Stimulated activated CD8-positive, alpha-beta memory T cell treated with anti-CD3 and anti-CD28 coated beads, Interleukin-12 subunit alpha, Interleukin-12 subunit beta, amount 100 ng/mL, for 24 hours (primary cell): ENCODE measurements around the gene STAC.
"Not testable (repeated sequence)": the region's sequence is repeated elsewhere in the genome, so short reads cannot be mapped to it uniquely, and the experiment has no call there.

ENCODE experiments used
- DNase-seq: peaks from one replicate; pipeline ENCODE4 v3.0.0-alpha.2; 2020; ENCODE audit errors: extremely low read depth

The STAC gene

DNA sequence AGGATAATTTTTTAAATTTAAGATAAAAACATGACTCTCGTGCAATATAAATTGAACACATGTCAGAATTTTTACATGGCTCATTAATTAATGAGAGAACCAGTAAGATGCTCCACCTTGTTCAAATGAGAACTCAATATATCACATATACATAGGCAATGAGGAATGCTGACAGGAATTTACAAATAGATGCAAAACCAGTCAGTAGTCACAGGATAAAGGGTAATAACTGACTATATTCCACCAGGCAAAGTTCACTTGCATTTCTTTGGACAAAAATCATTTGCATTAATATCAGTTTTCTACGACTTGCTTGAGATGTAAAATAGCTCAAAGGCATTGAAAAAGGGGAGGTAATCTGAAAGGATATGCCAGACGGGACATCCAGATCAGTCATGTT lies 139.4 kb downstream of the STAC start:
- no peak for DNase-seq

DNA sequence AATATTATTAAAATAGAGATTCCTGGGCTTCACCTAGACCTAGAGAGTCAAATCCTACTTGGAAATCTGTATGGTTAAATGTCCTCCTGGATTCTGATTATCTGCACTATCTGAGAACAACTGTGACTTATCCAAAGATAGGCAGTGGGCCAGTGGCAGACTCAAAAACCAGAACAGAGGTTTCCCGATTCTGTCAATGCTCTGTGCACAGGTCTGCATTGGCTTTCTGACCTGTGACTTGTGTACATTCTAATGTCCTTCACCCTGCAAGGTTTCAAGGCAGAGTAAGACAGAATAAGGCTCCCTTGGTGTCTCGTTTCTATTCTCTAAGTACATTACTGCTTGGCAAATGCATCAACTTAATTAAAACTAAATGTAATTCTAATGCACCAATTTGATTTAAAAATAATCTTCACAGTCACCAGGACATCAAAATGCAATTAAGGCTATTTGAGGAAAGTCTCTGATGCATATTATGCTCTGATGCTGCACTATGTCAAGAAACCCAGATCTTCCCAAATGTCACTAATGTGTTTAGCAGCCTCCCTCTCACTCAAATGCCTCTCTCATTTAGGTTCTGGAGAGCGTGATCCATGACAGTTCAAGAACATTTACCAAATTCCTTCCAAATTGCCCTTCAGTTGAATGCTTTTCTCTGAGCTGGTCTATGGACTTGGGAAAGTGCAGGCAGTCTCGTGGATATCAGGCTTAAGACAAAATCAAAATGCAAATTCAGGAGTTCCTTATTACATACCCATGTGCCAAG lies 140.1 kb downstream of the STAC start:
- no peak for DNase-seq

DNA sequence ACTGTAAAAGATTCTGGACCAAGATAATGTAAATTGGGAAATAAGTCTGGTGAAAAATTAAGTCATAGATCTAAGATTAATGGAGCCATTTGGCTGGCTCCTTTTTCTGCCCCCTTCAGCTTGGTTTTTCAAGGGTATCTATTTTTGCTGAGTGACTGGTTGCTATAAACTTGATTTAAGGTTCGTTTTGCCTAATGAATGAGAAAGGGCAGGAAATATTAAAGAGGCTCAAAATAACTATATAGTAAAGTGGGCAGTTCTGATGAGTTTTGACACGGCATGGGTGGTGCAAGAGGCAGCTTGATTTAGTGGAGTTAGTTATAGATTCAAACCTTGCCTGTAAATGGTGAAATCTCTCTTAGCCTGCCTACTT lies 140.7 kb downstream of the STAC start:
- DNase-seq, result no peak

DNA sequence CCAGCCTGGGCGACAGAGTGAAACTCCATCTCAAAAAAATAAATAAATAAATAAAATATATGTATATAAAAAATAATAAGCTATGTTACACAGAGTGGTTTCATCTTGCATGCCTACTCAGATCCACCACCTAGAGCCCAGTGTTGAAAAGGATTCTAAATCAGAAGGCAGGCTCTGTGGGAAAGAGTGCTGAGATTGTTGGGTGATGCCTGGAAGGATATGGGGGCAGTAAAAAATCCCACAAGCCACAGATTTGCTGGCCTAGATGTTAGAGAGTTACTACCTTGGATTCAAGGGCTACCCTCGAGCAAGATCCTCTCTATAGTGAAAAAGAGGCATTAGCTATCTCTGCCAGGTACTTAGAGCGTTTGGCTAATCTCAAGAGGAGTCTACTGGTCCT lies 144.3 kb downstream of the STAC start:
- no peak for DNase-seq

DNA sequence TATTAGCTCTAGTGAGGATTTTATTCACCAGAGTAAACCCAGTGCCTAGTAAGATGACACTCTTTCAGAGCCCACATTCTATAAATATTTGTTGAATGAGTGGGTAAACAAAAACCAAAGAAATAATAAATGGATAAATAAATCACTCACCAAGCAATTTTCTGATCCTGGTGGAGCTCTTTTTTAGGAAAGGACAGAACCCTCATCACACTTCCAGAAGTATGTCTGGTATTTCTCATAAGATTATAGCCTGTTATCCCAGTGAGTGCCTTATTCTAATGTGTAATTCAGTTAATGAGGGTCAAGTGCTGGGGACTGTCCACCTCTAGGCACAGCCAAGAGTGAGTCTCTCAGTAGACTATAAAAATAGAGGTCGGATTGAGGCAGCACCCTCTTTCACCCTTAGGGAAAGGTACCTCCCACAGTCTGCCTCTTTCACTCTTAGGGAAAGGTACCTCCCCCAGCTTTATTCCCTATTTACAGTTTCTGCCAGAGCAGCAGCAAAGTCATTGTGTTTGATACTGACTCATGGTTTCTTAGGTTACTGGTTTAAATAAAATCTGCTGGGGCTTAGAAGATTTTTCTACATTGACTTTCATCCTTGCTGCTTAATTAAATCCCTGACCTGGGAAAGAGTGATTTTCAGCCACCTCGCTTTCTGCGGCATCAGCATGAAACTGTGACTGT lies 145.0 kb downstream of the STAC start:
- DNase-seq, result no peak

DNA sequence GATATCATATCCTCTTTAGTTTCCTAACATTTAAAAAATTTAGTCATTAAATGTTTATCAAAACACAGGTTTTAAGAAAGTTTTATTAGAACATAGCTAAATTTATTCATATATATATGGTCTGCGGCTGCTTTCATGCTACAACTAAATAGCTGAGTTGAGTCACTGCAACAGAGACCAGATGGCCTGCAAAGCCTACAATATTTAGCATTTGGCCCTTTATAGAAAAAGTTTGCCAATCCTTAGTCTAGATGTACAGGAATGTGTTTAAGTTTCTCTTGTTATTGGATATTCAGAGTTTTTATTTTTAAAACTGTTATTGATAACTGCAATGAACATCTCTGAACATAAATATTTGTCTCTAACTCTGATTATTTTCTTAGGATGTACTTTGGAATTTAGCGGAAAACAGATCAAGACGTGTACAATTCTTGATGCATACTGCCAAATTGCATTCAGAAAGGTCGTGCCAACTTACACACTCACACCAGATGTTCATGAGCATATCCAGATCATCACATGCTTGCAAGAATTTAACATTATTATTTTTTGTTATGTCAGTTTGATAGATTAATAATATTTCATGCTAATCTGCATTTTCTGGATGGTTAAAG lies 157.9 kb downstream of the STAC start:
- no peak for DNase-seq

DNA sequence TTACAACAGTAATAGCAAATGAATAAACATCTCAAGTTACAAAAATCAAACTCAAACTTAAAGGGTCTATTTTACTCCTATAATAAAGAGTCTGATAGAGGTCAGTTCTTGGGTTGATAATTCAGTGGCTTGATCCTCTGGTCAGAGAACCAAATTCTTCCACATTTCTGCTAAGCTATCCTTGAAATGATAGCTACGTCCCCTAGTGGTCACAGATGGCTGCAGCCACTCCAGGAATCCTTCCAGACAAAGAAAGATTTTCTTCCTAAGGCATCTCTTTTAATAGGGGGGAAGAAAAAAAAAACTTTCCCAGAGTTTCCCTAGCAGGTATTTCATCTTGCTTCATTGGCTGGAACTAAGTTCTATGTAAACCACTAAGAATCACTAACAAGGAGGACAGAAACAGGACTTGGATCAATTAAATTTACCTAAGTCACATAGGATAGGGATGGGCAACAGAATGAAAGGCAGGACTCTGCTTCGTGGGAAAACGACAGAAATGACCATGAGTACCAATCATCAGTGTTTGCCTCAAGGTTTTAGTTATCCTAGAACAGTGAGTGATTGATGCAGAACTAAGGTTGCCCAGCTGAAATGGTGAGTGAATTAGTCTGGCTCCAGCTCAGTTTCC lies 160.7 kb downstream of the STAC start:
- DNase-seq, result no peak

DNA sequence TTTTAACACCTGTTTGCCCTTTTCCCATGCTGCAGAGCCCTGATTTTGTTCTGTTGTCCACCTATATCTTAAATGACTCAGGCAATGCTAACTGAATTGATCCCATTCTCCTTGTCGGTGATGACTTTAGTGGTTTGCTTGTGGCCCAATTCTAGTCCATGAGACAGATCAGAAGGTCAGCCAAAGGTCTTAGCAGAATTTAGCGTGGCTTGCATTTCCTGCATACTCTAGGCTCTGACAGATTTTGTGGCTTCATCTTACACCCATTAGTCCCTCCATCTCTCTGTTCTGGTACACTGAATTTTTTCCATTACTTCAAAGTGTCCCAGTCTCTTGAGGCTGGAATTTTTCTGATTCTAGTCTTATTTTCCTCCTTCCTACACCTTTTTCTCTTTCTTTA lies 161.9 kb downstream of the STAC start:
- DNase-seq, result no peak

DNA sequence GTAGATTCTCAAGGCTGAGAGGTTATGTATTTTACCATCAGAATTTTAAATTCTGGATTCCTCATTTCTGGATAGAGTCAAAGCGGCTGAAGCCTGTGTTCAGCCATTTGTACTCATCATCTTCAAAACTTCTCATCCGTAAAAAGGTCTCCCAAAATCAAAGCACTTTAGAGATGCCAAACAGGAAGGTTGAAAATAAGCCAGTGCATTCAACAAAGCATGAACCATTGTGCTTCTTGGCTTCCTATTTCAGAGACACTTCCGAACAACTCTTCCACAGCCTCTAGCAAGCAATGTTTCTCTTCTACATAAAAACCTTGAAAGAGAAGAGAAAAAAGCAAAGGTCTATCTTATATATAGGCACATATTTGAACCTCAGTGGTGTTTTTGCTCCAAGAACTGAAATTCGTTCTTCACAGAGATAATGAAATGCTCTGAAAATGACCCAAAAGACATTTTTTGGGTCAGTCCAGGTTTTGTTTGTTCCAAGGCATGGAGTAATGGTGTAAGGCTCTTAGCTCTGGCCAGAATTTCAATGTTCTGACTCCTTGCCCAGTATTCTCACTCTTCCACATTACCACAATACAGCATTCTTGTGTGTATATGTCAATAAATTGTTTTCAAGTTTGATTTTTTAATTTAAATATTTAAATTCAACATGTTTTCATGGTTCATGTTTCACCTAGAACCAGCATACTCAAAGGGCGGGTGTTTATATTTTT lies 163.1 kb downstream of the STAC start:
- no peak for DNase-seq

DNA sequence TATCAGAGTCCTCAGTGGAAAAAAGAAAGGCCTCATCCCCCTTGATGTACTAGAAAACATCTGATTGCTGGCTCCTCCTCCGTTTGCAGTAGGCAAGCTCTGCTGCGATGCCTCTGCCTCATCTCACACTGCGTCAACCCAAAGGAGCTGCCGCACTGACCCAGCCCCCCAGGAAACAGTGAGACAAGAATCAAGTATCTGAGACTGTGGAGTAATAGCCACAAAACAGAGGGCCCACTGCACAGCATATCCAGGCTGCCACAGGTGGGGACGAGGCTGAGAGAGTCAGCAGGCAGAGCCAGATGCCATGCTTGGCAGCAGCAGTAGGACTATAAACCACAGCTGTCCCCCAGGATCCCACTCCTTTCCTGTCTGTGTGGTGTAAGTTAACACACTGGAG lies 165.9 kb downstream of the STAC start:
- DNase-seq, result no peak

DNA sequence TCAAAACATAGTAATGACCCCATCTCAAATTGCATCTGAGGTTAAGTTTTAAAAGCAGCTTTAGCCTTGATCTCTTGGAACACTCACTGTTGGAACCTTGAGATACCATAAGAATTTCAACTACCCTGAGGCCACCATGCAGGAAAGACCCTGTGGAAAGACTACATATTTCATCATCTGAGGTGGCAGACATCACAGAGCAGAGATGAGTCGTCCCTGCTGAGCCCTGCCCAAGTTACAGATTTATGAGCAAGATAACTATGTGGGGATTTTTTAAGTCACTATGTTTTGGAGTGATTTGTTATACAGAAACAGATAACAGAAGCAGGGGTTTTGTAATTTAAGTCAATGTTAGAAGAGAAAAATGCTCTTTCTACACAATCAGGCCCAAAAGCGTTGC lies 168.4 kb downstream of the STAC start:
- no peak for DNase-seq

DNA sequence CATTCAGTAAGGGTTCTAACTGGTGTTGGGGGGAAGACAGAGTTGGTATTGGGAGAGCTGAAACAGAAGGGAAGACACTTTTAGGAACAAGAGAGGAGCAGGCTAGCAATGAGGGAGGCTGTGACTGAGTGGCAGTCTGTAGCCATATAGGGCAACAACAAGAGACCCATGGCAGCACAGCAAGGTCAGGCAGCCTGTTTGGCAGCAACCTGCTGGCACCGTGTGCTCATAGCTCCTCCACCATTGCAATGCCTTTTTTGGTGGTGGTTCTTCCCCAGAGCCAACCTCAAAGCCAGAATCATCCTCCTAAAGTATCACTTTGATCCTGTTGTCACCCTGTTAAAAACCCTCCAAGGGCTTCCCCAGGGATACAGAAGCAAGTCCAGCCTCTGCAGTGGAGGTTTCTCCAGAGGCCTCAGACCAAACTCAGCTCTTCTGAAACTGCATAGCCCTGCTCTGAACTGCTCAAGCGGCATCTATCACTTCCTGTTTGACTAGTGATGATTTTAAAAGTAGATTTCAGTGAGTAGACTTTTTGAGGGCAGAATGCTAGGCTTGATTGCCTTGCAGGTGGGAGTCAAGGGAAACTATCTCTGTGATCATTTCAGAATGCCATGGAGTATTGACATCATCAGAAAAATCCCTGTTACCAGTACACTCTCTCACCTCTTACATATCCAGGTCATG lies 176.9 kb downstream of the STAC start:
- DNase-seq, result no peak

DNA sequence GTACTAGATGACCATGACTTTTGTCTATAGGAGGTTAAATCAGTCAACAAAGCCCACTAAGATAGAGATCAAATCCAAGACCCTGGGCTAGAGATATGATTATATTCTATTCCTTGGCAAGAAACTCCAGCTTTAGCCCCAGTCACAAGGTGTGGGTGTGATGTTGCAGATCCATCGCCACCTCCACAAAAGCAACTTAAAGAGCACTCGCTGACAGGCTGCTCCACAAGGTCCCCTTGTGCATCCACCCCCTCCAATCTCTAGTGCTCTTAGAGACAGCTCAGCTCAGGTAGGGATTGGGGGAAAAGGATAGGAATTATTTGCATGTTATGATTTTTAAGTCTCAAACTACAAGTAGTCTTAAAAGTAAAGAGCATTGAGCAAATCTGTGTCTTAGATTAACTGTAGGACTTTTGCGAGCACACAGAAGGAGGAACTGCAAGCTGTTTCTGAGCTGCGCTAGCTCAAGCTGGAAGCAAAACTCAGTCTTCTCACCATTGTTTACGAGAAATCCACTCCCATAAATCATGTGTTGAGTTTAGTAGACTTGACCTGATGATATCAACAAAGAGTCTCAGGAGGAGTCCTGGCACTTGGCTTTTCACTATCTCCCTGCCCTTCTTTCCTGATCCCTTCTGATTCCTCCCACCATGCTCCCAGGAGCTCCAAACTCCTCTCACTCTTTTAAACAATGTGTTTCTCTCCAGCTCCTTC lies 177.6 kb downstream of the STAC start:
- DNase-seq, result no peak

DNA sequence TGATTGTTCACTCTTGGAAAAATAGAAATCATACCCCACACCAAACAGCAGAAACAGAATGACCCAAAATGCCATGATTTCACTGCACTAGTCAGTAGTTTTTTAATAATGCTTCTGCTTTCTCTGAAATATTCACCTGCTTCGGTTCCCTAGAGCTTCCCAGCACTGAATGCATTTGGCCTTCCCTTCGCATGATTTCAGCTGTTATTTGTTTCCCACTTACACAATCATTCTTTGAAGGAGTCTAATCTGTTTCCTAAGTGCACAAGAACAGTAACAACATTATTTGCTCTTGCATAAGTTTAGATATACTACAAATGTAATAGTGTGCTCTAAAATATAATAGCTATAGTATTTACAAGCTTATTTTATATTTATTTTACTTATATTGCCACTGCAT lies 178.7 kb downstream of the STAC start:
- no peak for DNase-seq

DNA sequence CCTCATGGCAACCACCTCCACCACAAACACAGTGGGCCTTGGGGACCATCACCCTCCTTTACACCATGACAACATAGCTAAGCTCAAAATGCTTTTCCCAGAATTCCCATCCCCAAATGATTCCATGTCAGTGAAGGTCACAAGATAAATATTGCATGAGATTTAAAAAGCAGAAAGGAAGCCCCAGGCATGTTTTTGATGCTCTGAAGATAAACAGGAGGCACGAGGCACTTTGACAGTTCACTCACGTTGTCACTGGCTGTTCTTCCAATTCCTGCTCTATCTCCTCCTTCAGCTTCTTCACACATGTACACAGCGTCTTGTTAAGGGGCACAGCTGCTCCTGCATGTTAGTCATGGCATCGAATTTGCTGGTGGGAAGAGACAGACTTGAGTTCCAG lies 180.4 kb downstream of the STAC start:
- no peak for DNase-seq

DNA sequence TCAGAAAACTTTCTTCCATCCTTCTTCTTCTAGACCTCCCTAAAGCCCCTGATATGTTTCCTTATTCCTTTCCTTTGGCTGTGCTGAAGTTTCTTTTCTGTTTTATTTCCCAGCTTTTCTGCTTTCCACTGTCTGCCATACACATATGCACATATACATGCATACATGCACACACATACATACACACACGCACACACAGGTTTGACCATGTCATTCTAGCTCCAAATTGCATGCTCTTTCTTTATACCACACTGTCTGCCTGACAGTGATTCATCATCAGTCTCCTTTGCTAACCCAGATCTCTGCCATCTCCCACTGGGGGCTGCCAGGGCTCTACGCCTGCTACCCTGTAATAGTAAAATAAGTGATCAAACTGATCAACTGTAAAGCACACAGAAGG lies 181.3 kb downstream of the STAC start:
- no peak for DNase-seq

DNA sequence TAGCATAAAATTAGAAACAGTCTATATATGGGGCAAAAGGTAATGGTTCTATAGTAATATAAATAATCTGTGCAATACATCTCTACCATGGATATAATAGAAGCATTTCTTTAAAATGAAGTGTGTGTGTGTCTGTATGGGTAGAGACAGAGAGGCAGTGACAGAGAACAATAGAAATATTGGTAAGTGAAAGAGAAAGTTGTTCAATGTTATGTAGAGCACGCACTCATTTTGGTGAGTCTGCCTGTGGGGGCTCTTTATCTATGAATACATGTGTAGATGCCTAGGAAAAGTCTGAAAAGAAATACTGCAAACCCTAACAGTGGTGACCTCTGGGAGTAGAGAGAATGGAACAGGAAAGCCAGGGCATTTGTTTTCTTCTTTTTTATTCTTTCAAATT lies 182.6 kb downstream of the STAC start:
- DNase-seq, result no peak

DNA sequence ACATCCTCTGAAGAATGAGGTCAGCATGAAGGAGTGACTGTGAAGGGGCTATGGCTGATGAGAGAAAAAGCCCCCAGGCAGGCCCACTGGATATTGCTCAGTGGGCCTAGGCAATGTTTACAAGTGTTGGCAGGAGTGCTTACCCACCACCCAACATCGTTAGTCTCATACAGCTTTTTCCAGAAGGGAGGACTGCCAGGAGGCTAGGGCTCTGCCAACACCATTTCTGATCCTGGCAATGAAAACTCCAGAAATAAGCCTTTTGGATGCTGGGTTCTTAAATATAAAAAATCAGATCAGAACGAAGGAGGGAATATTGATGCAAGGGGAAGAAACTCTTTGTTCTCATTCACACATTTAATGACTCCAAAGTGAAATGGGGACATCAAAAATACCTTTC lies 194.9 kb downstream of the STAC start:
- DNase-seq, result no peak

DNA sequence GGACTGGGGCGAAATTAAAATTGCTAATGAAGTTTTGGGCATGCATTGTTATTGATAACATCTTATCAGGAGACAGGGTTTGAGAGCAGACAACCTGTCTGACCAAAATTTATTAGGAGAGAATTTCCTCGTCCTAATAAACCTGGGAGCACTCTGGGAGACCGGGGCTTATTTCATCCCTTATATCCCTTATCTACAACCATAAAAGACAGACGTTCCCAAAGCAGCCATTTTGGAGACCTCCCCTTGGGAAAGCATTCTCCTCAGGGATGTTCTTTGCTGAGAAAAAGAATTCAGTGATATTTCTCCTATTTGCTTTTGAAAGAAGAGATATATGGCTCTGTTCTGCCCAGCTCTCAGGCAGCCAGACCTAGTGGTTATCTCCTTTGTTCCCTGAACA lies 198.1 kb downstream of the STAC start:
- DNase-seq, result not testable (repeated sequence)

DNA sequence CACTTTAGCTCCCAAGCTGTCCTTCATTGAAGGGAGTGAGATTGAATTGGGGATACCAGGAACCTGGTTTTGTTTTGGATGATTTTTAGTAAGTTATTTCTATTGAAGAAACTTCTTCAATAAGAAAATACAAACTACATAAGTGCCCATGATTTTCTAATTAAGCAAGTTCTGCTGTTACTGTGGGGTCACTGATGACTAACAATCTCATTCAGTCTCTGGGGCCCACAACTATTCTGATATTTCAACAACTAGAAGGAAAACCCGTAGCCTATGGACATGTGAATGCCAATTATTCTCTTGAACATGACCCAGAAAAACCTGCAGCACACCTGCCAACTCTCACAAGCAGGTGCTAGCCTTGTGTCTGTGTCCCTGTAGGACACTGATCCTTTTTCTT lies 199.4 kb downstream of the STAC start:
- no peak for DNase-seq

DNA sequence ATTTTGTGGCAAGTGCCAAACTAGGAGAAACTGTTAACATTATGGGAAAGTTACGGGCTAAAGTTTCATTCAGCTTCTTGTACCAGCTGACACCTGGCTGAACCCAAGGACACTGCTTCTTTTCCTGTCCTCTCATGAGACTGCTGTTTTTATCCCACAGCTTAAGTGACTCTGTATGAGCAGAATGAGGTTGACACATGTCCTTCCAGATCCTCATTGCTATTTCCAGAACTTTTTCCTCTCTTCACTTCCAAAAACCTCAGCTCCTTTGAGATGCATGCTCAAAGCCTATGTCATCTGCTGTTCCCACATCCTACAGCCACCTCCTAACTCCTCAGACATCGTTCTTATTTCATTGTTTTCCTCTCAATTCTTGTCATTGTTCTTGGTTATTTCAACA lies 200.4 kb downstream of the STAC start:
- DNase-seq, result no peak
